Stimulated activated CD4-positive, alpha-beta T cell treated with anti-CD3 and anti-CD28 coated beads, Interleukin-15, amount 100 ng/mL, for 48 hours (primary cell): ENCODE results near the gene DNAH6.

Experiments used
- DNase-seq, 2 donors: peaks; one replicate each; pipeline ENCODE4 v3.0.0-alpha.2; 2020; ENCODE audit warnings: low read depth in 2 of 2

DNAH6 gene

GRCh38 chr2:84629550-84629949, 113.3 kb downstream of the DNAH6 start:
- no peak for DNase-seq

- no peak for DNase-seq
Observed at GRCh38 chr2:84631047-84631446, 114.7 kb downstream of the DNAH6 start.

- DNase-seq, result no peak
Observed at GRCh38 chr2:84631985-84632384, 115.7 kb downstream of the DNAH6 start.

- no peak for DNase-seq
Observed at GRCh38 chr2:84636080-84636971, 120.0 kb downstream of the DNAH6 start.

- no peak for DNase-seq
Observed at GRCh38 chr2:84639751-84640150, 123.5 kb downstream of the DNAH6 start.

GRCh38 chr2:84640411-84640810, 124.1 kb downstream of the DNAH6 start:
- no peak for DNase-seq

- no peak for DNase-seq
Observed at GRCh38 chr2:84641021-84641420, 124.7 kb downstream of the DNAH6 start.

GRCh38 chr2:84643991-84644390, 127.7 kb downstream of the DNAH6 start:
- DNase-seq, result no peak

- no peak for DNase-seq
Observed at GRCh38 chr2:84646514-84646913, 130.2 kb downstream of the DNAH6 start.

- DNase-seq, result no peak
Observed at GRCh38 chr2:84647267-84647666, 131.0 kb downstream of the DNAH6 start.

- no peak for DNase-seq
Observed at GRCh38 chr2:84649058-84649457, 132.8 kb downstream of the DNAH6 start.

- DNase-seq, result no peak
Observed at GRCh38 chr2:84649487-84650142, 133.3 kb downstream of the DNAH6 start.

GRCh38 chr2:84652431-84652830, 136.1 kb downstream of the DNAH6 start:
- DNase-seq, result no peak

GRCh38 chr2:84653302-84653701, 137.0 kb downstream of the DNAH6 start:
- no peak for DNase-seq

GRCh38 chr2:84654414-84654813, 138.1 kb downstream of the DNAH6 start:
- no peak for DNase-seq

GRCh38 chr2:84669122-84669521, 152.8 kb downstream of the DNAH6 start:
- DNase-seq, result no peak

GRCh38 chr2:84674099-84674498, 157.8 kb downstream of the DNAH6 start:
- DNase-seq, result no peak

- DNase-seq, result no peak
Observed at GRCh38 chr2:84674586-84674985, 158.3 kb downstream of the DNAH6 start.

- DNase-seq, result no peak
Observed at GRCh38 chr2:84676295-84676694, 160.0 kb downstream of the DNAH6 start.

GRCh38 chr2:84678214-84678613, 161.9 kb downstream of the DNAH6 start:
- DNase-seq, result no peak

GRCh38 chr2:84686783-84687476, 170.6 kb downstream of the DNAH6 start:
- no peak for DNase-seq

- no peak for DNase-seq
Observed at GRCh38 chr2:84687498-84688149, 171.3 kb downstream of the DNAH6 start.
